ENCODE results near the gene ZSCAN10.

GRCh38 chr16:3091551-3091950 is 7.5 kb downstream of the ZSCAN10 start:
- TF ChIP-seq CTCF (optimal IDR thresholded peaks at IDR 0.05 in 1 of 3, IDR thresholded peaks at IDR 0.05 in 1 of 3, conservative IDR thresholded peaks at IDR 0.05 in 1 of 3; ENCODE audit: extremely low read depth in 1 of 3, insufficient read depth in 2 of 3, low read length in 3 of 3) (no peak), EZH2 (IDR thresholded peaks at IDR 0.05; ENCODE audit: low read length) (no peak)

Measured in keratinocyte (primary cell).